ENCODE measurements around the gene KRAS.

DNA sequence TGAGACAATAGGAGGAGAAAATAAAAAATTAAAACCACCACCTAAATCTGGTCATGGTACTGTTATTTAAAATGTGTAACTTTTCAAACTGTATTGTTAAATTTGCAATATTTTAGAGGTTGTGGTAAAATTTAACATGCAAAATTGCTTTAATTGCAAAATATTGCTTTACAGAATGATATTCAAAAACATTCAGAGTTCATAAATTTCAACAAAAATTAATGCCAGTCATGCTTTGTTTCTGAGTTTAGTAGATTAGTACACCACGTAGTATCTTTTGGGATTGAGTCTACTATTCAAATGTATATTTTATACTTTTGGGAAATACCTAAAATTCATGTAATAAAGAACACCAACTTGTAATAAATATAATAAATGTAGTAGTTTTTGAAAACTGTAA, 37.4 kb downstream of the KRAS start:
- TF ChIP-seq, protein P1, sequence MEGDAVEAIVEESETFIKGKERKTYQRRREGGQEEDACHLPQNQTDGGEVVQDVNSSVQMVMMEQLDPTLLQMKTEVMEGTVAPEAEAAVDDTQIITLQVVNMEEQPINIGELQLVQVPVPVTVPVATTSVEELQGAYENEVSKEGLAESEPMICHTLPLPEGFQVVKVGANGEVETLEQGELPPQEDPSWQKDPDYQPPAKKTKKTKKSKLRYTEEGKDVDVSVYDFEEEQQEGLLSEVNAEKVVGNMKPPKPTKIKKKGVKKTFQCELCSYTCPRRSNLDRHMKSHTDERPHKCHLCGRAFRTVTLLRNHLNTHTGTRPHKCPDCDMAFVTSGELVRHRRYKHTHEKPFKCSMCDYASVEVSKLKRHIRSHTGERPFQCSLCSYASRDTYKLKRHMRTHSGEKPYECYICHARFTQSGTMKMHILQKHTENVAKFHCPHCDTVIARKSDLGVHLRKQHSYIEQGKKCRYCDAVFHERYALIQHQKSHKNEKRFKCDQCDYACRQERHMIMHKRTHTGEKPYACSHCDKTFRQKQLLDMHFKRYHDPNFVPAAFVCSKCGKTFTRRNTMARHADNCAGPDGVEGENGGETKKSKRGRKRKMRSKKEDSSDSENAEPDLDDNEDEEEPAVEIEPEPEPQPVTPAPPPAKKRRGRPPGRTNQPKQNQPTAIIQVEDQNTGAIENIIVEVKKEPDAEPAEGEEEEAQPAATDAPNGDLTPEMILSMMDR (IDR thresholded peaks at IDR 0.05; ENCODE audit: extremely low read depth in 1 of 2, insufficient read depth in 1 of 2, low read depth in 1 of 2, low read length in 2 of 2), result no peak
- TF ChIP-seq POLR2AphosphoS5 (IDR thresholded peaks at IDR 0.05; ENCODE audit: insufficient read depth, low read depth, low read length) (no peak), EZH2 (IDR thresholded peaks at IDR 0.05; ENCODE audit: borderline replicate concordance, low read depth, low read length, severe bottlenecking) (no peak), POLR2A (IDR thresholded peaks at IDR 0.05; ENCODE audit: low read depth, low read length) (no peak), FOS (IDR thresholded peaks at IDR 0.05; ENCODE audit: borderline replicate concordance, insufficient read depth, low read length) (no peak), MYC (IDR thresholded peaks at IDR 0.05; ENCODE audit: low read depth, low read length) (no peak), GATA2 (IDR thresholded peaks at IDR 0.05; ENCODE audit: insufficient read depth, insufficient read length, low read depth, low read length) (no peak)
- TF ChIP-seq, protein P2, sequence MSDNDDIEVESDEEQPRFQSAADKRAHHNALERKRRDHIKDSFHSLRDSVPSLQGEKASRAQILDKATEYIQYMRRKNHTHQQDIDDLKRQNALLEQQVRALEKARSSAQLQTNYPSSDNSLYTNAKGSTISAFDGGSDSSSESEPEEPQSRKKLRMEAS (IDR thresholded peaks at IDR 0.05; ENCODE audit: insufficient read depth, insufficient read length), result no peak
